HL-60 (cell line): Measurements from ENCODE around the gene PDE8B.

Experiments
- CTCF ChIP-seq: IDR thresholded peaks from one replicate; pipeline ENCODE4 v1.5.1; 2011; ENCODE audit warnings: low read length, control low read depth, inconsistent platforms; ENCODE audit not compliant: insufficient read depth
- GABPA ChIP-seq: IDR thresholded peaks from 2 replicates; pipeline ENCODE4 v1.6.1; 2012; ENCODE audit warnings: low read depth
- POLR2AphosphoS5 ChIP-seq: IDR thresholded peaks from 2 replicates; pipeline ENCODE4 v1.6.1; 2012; ENCODE audit warnings: low read depth
- REST ChIP-seq: IDR thresholded peaks from 2 replicates; pipeline ENCODE4 v1.6.1; 2012; ENCODE audit warnings: low read depth; ENCODE audit not compliant: insufficient replicate concordance
- SPI1 ChIP-seq: IDR thresholded peaks from 2 replicates; pipeline ENCODE4 v1.6.1; 2012; ENCODE audit warnings: low read depth, mild to moderate bottlenecking, borderline replicate concordance

GRCh38 chr5:77325921-77326541, 115.6 kb downstream of the PDE8B start:
- TF ChIP-seq POLR2AphosphoS5 (no peak), REST (no peak), CTCF (no peak), GABPA (no peak), SPI1 (no peak)
